GM18909 (cell line): ENCODE data around the gene CRY1.

Experiments used
- ATAC-seq: cut with Tn5 transposase; IDR thresholded peaks from one replicate; pipeline ENCODE4 v1.9.1; 2021; ENCODE audit warnings: mild to moderate bottlenecking; ENCODE audit not compliant: unreplicated experiment, poor library complexity

The CRY1 gene

GRCh38 chr12:106976668-106977067, 116.7 kb downstream of the CRY1 start:
- ATAC-seq: no peak

DNA sequence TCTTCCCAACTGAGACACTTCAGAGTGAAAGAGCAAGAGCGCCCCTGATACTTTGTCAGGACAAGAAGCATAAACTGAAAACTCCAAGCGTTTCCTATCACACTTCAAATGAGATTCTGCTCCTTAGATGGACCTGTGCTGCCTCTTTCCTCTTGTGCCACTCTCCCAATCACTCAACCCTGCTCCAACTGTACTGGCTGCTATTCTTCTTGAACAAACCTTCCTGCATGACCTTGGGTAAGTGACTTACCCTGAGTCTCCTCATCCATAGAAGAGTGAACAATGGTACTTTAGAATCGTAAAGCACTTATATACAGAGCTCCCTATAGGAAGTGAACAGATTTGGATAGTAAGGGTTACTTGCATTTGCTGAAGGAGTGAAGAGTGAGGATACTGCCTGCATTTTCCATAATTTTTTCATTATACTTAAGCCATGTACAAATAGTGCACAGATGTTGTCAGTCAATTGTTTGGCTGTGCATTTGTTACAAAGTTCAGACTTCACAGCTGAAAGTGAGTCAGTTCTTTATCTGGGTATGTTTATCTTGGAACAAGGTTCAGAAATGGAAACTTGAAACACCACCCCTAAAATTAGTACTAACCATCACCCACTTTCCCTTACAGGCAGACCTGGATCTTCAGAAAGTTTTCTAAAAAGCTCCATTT, 117.2 kb downstream of the CRY1 start:
- no peak for ATAC-seq

DNA sequence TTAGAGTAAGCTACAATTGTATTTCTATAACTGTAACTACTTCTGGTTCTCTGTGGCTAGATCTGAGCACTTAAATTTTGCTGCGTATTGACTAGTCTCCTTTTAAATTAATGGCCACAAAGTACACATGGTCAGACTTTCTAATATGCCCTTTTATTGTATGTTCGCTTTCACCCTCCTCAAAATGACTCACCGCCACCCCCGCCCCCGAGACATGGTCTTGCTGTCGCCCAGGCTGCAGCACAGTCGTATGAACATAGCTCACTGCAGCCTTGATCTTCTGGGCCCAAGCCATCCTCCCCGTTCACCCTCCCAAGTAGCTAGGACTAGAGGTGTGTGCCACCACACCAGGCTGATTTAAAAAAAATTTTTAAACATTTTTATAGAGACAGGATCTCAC, 118.3 kb downstream of the CRY1 start:
- ATAC-seq: no peak

DNA sequence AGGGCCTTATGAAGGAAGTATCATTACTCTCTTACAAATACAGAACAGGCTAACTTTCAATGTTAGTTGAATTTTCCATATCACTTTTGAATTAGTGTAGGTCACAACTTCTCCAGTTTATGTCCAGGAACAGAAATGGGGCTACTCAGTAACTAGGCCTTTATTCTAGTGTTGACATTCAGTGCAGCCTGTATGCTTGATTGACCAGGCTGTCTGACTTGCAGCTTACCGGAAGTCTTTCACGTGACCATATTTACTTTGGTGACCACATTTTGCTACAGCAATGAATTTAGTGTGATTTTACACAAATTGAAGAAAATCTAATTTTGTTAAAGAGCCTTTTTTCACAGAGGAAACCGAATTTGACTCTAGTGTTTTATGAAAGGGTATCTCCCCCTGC, 118.8 kb downstream of the CRY1 start:
- ATAC-seq: peak; percentile 79

DNA sequence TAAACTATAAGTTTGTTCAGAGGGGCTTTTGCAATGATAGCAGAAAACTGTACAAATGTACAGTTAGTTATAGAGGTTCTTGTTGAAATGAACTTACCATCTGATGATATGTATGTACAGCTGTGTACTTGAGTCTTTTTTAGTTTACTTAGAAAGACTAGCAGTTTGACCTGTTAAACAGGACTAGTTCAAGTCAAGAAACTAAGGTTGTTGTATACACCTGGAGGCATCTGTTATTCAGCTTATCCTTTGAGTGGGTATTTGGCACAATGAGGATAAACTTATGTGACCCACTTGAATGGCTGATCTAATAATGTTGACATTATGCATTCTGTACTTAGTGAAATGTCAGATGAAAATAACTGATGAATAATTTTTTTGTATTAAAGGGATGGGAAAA, 119.8 kb downstream of the CRY1 start:
- no peak for ATAC-seq

DNA sequence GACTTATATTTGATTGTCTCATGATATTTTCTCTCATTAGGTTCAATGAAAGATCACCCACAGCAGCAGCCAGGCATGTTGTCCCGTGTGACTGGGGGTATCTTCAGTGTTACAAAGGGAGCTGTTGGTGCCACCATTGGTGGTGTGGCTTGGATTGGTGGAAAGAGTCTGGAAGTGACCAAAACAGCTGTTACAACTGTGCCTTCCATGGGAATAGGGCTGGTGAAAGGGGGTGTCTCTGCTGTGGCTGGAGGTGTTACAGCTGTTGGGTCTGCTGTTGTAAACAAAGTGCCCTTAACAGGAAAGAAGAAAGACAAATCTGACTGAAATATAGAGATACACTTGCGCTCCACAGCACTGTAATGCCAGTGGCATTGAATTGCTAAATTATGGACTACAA, 122.3 kb downstream of the CRY1 start:
- ATAC-seq: no peak

DNA sequence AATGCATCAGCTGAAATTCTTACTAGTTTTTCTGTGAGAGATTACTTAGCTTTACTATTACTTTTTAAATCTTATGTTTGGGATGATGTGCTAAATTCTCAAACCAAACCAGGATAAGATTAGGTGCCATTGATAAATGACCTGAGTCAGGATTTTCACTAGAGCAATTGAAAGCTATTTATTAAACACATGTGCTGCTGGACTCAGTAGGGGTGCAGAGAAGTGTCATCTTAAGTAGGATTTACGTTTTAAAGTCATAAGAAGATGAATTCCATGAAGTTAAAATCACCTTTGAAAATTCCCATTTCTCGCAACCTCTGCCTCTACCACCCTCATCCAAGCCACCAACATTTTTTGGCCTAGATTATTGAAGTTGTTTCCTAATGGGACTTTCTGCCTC, 128.8 kb downstream of the CRY1 start:
- no peak for ATAC-seq

GRCh38 chr12:106962286-106962685, 131.1 kb downstream of the CRY1 start:
- no peak for ATAC-seq

DNA sequence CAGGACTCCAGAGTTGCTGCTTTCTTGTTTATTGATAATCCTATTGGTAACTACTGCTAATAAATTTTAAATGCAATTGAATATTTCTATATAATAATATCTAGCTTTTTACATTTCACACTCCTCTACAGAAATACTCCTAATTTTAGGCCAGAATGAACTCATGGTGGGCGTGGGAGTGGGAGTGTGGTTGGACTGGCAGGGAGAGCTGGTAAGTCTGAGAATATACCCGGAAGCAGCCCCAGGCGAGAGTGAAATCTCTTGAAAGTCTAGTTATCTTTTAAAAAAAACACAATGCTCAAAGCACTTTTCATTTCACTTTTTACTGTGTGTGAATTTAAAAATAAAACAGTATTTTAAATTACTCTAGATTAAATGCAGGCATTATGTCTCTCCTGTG, 132.9 kb downstream of the CRY1 start:
- ATAC-seq: no peak

GRCh38 chr12:106957583-106957982, 135.8 kb downstream of the CRY1 start:
- no peak for ATAC-seq

DNA sequence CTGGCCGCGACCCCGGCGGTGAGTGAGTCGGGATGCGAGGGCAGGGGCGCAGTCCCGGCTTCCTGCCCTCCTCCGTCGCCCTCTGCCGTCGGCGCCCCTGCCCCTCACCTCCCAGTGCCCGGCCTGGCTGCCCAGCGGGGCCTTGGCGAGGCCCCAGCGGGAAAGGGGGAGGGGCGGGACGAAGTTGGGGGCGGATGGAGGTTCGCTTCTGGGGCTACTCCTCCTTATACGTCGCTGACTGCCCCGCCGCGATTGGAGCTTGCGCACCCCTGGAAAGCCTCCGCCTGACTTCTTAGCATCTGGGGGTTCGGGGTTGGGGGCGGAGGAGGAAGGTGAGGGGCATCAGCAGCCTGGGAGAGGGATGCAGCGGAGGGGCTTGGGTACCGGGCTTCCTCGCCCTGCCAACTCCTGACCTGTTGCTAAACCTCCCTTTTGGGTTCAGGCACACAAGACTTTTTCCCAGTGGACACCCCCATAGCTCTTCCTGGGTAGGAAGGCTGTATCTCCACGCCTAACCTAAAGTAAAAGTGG, 137.2 kb downstream of the CRY1 start:
- ATAC-seq: peak; percentile 45

DNA sequence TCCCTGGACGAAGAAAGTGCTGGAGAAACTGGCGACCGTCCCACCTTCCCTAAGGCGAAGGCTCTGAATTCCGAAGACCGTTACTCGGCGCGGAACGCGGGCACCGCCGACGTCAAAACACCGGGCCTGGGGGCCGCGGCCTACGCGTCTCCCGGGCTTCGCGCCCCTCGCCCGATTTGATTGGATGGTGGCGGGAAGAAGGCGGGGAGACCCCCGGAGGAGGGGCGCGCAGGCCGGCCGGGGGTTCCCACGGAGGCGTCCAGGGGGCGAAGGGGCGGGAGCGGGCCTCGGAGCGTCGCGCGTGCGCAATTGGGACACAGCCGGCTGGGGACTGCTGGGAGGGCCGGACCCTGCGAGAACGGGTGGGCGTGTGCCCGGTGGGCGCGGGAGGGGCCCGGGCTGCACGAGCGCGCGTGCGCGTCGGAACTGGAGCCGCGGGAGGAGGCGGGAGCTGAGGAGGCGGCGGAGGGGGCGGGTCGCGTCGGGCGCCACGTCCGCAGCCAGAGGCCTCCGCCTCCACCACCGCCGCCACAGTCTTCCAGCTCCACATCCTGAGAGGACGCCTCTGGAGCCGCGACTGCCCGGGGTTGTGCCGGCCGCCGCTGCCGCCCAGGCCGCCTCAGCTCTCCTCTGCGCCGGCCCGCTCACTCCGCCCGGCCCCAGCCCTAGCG, 137.8 kb downstream of the CRY1 start, which contains the start of gene TMEM263:
Gene TMEM263, plus strand, starts transcription at position 531 of the 671 bp plus-strand sequence. CDS start 11,210 bp downstream, outside the sequence.
- ATAC-seq: peak; percentile 76

DNA sequence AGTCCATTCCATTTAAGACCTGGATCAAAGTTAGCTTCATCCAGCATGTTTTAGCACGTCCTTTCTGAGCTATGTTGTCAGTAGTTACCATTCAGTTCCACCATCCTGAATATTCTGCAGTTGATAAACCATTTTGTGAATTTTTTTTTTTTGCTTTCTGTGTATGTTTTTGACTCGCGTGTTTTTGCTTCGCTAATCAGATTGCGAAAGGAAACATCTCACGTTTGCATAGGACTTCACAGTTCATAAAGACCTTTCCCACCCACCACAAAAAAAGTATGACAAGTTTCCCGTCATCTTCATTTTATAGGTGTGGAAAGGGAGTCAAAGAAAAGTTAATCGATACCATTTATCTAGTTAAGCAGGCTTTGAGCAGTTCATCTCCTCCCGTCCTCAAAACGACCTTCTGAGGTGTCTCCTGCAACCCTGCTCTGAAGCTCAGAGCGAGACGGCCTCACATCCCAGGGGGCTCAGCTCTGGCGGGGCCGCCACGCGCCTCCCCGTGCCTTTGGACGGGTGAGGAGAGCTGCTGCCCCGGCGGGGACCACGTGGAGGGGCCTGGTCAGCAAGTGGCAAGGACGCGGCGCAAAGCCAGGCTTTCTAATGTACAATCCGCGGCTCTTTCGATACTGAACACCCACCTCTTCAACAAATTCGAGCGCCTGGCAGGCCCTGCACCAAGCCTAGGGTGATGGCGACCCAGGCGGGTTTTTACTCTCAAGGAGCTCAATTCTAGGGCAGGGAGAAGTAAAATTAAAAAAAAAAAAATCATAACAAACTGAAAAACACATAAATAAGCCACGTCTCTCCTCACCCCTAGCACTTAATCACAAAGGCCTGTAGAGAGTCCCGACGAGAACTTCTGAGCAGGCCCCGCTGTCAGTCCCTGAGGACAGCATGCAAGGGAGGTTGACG, 138.6 kb downstream of the CRY1 start:
- no peak for ATAC-seq

DNA sequence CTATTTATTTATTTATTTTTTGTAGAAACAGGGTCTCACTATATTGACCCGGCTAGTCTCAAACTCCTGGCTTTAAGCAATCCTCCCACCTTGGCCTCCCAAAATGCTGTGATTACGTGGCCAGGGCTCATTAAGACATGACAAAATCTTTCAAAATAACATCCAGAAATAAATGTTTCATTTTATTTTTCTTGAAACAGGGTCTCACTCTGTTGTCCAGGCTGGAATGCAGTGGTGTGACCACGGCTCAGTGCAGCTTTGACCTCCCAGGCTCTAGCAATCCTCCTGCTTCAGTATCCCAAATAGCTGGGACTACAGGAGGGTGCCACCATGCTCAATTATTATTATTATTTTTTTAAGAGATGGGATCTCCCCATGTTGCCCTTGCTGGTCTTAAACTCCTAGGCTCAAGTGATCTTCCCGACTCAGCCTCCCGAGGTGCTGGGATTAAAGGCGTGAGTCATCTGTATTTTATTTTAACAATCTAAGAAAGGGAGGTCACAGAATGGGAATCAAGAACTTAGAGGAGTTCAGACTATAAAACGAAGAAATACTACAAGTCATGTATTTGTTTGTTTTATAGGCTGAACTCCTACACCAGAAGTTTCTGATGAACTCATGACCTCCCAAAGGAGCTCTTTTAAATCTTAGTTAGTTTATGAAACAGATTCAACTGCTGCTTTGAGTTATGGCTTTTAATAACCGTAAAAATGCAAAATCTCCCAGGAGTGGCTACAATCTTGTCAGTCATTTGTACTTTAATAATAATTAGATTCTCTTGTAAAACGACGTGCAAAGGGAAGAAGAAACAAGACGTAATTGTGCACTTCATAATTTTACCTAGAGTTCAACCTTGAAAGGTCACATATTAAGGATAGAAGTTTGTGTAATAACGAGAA, 139.7 kb downstream of the CRY1 start:
- no peak for ATAC-seq

DNA sequence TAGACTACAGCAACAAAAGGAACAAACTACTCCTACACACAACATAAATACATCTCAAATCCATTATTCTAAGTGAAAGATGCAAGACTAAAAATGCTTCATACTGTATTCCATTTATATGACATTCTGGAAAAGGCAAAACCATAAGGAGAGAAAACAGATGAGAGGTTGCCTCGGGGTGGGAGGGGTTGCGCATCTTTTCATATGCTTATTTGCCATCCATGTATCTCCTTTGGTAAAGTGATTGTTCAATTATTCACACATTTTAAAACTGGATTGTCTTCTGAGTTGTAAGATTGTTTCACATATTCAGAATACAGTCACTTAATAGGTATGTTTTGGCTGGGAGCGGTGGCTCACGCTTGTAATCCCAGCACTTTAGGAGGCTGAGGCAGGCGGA, 142.8 kb downstream of the CRY1 start:
- no peak for ATAC-seq

DNA sequence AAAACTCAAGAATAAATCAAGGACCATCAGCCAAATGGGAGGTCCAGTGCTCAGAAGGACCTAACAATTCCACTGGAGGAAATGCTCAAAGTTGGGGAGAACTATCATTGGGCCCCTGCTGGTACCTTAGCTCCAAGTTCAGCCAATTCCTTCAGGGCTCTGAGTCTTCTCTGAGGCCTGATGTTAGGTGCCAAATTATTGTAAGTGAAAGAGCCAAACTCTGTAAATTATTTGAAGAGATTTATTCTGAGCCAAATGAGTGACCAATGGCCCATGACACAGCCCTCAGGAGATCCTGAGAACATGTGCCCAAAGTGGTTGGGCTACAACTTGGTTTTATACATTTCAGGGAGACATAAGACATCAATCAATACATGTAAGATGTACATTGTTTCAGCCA, 145.9 kb downstream of the CRY1 start:
- ATAC-seq: no peak

GRCh38 chr12:106945261-106945851, 148.0 kb downstream of the CRY1 start:
- no peak for ATAC-seq

DNA sequence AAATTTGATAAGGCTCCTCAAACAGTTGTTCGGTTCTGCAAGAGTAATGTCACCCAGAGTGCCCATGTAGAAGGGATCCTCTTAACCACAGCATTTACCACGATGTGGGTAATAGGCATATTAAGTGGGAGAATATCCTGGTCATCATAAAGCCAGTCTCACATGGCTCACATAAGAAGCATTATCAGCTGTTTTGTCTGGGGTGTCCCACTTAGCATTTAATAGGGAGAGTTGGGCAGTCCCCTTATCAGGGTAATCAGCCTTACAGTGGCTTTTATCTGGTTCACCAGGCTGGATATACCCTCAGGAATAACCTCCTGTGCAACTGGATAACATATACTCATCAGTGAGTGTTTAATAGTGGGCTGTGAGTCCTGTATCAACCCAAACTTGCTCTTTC, 150.6 kb downstream of the CRY1 start:
- no peak for ATAC-seq

DNA sequence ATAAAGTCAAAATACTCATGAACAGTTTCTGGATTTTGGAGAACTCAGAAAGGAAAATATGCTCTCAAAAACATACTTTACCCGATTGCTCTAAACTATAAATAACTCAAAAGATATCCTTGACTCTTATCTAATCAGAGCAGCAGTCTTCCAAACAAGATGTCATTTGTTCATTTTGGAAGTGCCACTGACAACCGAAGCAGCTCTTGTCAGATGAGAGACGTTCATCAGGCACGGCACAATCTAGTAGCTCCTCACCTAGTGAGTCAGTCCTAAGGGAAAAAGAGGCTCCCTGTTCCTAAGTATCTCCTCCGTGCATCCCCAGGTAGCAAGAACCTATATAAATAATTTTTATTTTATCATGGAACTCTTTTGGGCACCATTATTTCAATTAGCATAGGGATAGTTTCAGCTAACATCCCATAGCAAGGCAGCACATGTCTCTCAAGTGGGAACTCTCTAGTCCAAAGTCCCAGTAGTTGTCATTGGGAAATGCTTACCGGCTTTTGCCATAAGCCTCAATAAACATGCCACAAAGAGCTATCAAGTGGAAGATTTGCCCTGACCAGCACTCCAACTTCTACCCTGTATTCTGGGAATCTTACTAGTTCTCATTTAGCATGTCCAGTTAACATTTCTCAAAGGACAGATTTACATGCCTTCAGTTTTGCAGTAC, 151.7 kb downstream of the CRY1 start:
- no peak for ATAC-seq
